Suprapubic skin (tissue), 3 donors: ENCODE measurements around the gene VPS35L.

ENCODE experiments used
- EP300 ChIP-seq: sonication (generic); formaldehyde crosslinking; IDR thresholded peaks from one replicate; pipeline ENCODE4 v1.6.1; 2017; ENCODE audit warnings: antibody characterized with exemption
- POLR2A ChIP-seq, 2 donors: fragments of 450-650 bp; IDR thresholded peaks; one replicate each; pipeline ENCODE4 v1.6.1; 2017; ENCODE audit warnings: antibody characterized with exemption in 2 of 2, mild to moderate bottlenecking in 2 of 2, moderate library complexity in 2 of 2
- TF ChIP-seq, protein P1 (sequence below), 2 donors: fragments of 200-600 bp in 1 of 2; fragments of 450-650 bp in 1 of 2; sonication (generic) in 1 of 2; IDR thresholded peaks; one replicate each; pipeline ENCODE4 v1.5.1; 2016 to 2019; ENCODE audit warnings: antibody characterized with exemption in 2 of 2, mild to moderate bottlenecking in 1 of 2, moderate library complexity in 1 of 2

GRCh38 chr16:19589106-19589505 lies 33.6 kb downstream of the VPS35L start:
- TF ChIP-seq, protein P1, sequence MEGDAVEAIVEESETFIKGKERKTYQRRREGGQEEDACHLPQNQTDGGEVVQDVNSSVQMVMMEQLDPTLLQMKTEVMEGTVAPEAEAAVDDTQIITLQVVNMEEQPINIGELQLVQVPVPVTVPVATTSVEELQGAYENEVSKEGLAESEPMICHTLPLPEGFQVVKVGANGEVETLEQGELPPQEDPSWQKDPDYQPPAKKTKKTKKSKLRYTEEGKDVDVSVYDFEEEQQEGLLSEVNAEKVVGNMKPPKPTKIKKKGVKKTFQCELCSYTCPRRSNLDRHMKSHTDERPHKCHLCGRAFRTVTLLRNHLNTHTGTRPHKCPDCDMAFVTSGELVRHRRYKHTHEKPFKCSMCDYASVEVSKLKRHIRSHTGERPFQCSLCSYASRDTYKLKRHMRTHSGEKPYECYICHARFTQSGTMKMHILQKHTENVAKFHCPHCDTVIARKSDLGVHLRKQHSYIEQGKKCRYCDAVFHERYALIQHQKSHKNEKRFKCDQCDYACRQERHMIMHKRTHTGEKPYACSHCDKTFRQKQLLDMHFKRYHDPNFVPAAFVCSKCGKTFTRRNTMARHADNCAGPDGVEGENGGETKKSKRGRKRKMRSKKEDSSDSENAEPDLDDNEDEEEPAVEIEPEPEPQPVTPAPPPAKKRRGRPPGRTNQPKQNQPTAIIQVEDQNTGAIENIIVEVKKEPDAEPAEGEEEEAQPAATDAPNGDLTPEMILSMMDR (IDR thresholded peaks at IDR 0.05) = no peak
- TF ChIP-seq EP300 (no peak), POLR2A (IDR thresholded peaks at IDR 0.05) (no peak)
